ENCODE measurements around the gene SHISA4. TPM values are rescaled to one million over a fixed set of nuclear protein-coding genes. Genes with fewer than 3 reads are reported as not detected.
"Not testable (repeated sequence)": the region's sequence is repeated elsewhere in the genome, so short reads cannot be mapped to it uniquely, and the experiment has no call there.

Gene SHISA4
- total RNA-seq, 5 donors from 2014 or later (not counting 1 experiment from before 2014, with no cell fraction given) = 0.38 to 0.88 (median 0.54) TPM

GRCh38 chr1:201898992-201899391 lies 10.3 kb downstream of the SHISA4 start:
- H3K4me1 Mint-ChIP-seq = peaks cover 7% of the 10 kb centered on the region in 3 donors
- Histone ChIP-seq H3K27ac (ENCODE audit: low read length) (no peak overlapping the region), H3K4me3 (ENCODE audit: control insufficient read depth in 1 of 2, extremely low read depth in 1 of 2, low read length in 1 of 2) (no peak overlapping the region), H3K27me3 (replicated peaks in 1 of 2; ENCODE audit: control insufficient read depth in 2 of 2, extremely low read depth in 1 of 2, insufficient read depth in 2 of 2, low read length in 1 of 2) (peaks cover 0 to 13% of the 10 kb centered on the region in 2 experiments), H3K36me3 (ENCODE audit: control insufficient read depth in 2 of 2, extremely low read depth in 1 of 2, insufficient read depth in 1 of 2, low read length in 1 of 2) (no peaks in the 10 kb centered on the region), H3K4me1 (ENCODE audit: control insufficient read depth in 1 of 2, extremely low read depth in 1 of 2, insufficient read depth in 2 of 2, low read length in 2 of 2) (peaks cover 0 to 11% of the 10 kb centered on the region in 2 experiments), H3K9me3 (no peaks in the 10 kb centered on the region)
- H3K4me3 Mint-ChIP-seq = no peak overlapping the region
- no peak overlapping the region for H3K27ac Mint-ChIP-seq
- 80% methylated on average over 2 of the region's 4 CpGs for WGBS (ENCODE audit: insufficient coverage)
- H3K36me3 Mint-ChIP-seq = no peaks in the 10 kb centered on the region
- H3K9me3 Mint-ChIP-seq = no peaks in the 10 kb centered on the region
- ATAC-seq (replicated peaks in 1 of 4) (no peak), DNase-seq (no peak)
- POLR2A ChIA-PET = interaction anchor here in 1 of 2 donors (0.6 kb wide), 1 partner anchor 31 kb away, joined by 3 read pairs; no protein-coding TSS in a partner anchor
- CTCF ChIA-PET = interaction anchor here in 1 of 2 donors (0.7 kb wide), 1 partner anchor 16 kb away, joined by 3 read pairs; no protein-coding TSS in a partner anchor
- peaks cover 7 to 13% of the 10 kb centered on the region in 2 donors for H3K27me3 Mint-ChIP-seq

- ATAC-seq (replicated peaks in 1 of 4) = no peak
- no peaks in the 10 kb centered on the region for H3K9me3 Mint-ChIP-seq
- WGBS (ENCODE audit: insufficient coverage) = 81% methylated on average over 20 of the region's 20 CpGs
- no peak overlapping the region for H3K4me3 Mint-ChIP-seq
- peaks cover 7% of the 10 kb centered on the region in 3 donors for H3K4me1 Mint-ChIP-seq
- H3K4me3 ChIP-seq (ENCODE audit: control insufficient read depth in 1 of 2, extremely low read depth in 1 of 2, low read length in 1 of 2) = no peak overlapping the region
- H3K36me3 Mint-ChIP-seq = no peaks in the 10 kb centered on the region
- H3K27ac ChIP-seq (ENCODE audit: low read length) = no peak overlapping the region
- H3K27me3 Mint-ChIP-seq = peaks cover 6% of the 10 kb centered on the region in 2 donors
- no peaks in the 10 kb centered on the region for H3K36me3 ChIP-seq (ENCODE audit: control insufficient read depth in 2 of 2, extremely low read depth in 1 of 2, insufficient read depth in 1 of 2, low read length in 1 of 2)
- peaks cover 0 to 11% of the 10 kb centered on the region in 2 experiments for H3K4me1 ChIP-seq (ENCODE audit: control insufficient read depth in 1 of 2, extremely low read depth in 1 of 2, insufficient read depth in 2 of 2, low read length in 2 of 2)
- CTCF ChIA-PET = interaction anchor here in 1 of 2 donors (0.5 kb wide), 1 partner anchor 16 kb away, joined by 7 read pairs; no protein-coding TSS in a partner anchor
- H3K9me3 ChIP-seq = no peaks in the 10 kb centered on the region
- no peak overlapping the region for H3K27ac Mint-ChIP-seq
- POLR2A ChIA-PET = interaction anchor here in 1 of 2 donors (0.6 kb wide), 1 partner anchor 32 kb away, joined by 3 read pairs; no protein-coding TSS in a partner anchor
- H3K27me3 ChIP-seq (replicated peaks in 1 of 2; ENCODE audit: control insufficient read depth in 2 of 2, extremely low read depth in 1 of 2, insufficient read depth in 2 of 2, low read length in 1 of 2) = peaks cover 0 to 6% of the 10 kb centered on the region in 2 experiments
- no peak for DNase-seq
Measured at GRCh38 chr1:201899683-201900429, 11.2 kb downstream of the SHISA4 start.

GRCh38 chr1:201900476-201900875 lies 11.8 kb downstream of the SHISA4 start:
- WGBS (ENCODE audit: insufficient coverage) = 84% methylated on average over 3 of the region's 5 CpGs
- Histone ChIP-seq H3K4me1 (ENCODE audit: control insufficient read depth in 1 of 2, extremely low read depth in 1 of 2, insufficient read depth in 2 of 2, low read length in 2 of 2) (peaks cover 0 to 11% of the 10 kb centered on the region in 2 experiments), H3K27me3 (replicated peaks in 1 of 2; ENCODE audit: control insufficient read depth in 2 of 2, extremely low read depth in 1 of 2, insufficient read depth in 2 of 2, low read length in 1 of 2) (peaks cover 0 to under 1% of the 10 kb centered on the region in 2 experiments), H3K9me3 (no peaks in the 10 kb centered on the region), H3K36me3 (ENCODE audit: control insufficient read depth in 2 of 2, extremely low read depth in 1 of 2, insufficient read depth in 1 of 2, low read length in 1 of 2) (no peaks in the 10 kb centered on the region), H3K27ac (ENCODE audit: low read length) (no peak overlapping the region), H3K4me3 (ENCODE audit: control insufficient read depth in 1 of 2, extremely low read depth in 1 of 2, low read length in 1 of 2) (no peak overlapping the region)
- H3K9me3 Mint-ChIP-seq = no peaks in the 10 kb centered on the region
- DNase-seq (no peak), ATAC-seq (replicated peaks in 1 of 4) (no peak)
- H3K27ac Mint-ChIP-seq = no peak overlapping the region
- POLR2A ChIA-PET = no interaction called here
- H3K4me1 Mint-ChIP-seq = peaks cover 7% of the 10 kb centered on the region in 3 donors
- H3K27me3 Mint-ChIP-seq = peaks cover 6% of the 10 kb centered on the region in 2 donors
- H3K36me3 Mint-ChIP-seq = no peaks in the 10 kb centered on the region
- H3K4me3 Mint-ChIP-seq = no peak overlapping the region
- CTCF ChIA-PET = no interaction called here

- DNase-seq; H3K4me1 ChIP-seq (ENCODE audit: control insufficient read depth in 1 of 2, extremely low read depth in 1 of 2, insufficient read depth in 2 of 2, low read length in 2 of 2); CTCF ChIA-PET; H3K27ac Mint-ChIP-seq; ATAC-seq (replicated peaks in 1 of 4); H3K36me3 ChIP-seq (ENCODE audit: control insufficient read depth in 2 of 2, extremely low read depth in 1 of 2, insufficient read depth in 1 of 2, low read length in 1 of 2); H3K4me3 Mint-ChIP-seq; H3K36me3 Mint-ChIP-seq; H3K9me3 Mint-ChIP-seq; H3K27ac ChIP-seq (ENCODE audit: low read length); POLR2A ChIA-PET; H3K4me3 ChIP-seq (ENCODE audit: control insufficient read depth in 1 of 2, extremely low read depth in 1 of 2, low read length in 1 of 2); H3K27me3 ChIP-seq (replicated peaks in 1 of 2; ENCODE audit: control insufficient read depth in 2 of 2, extremely low read depth in 1 of 2, insufficient read depth in 2 of 2, low read length in 1 of 2); H3K9me3 ChIP-seq; H3K27me3 Mint-ChIP-seq; H3K4me1 Mint-ChIP-seq: not testable (repeated sequence)
- 93% methylated on average over 3 of the region's 6 CpGs for WGBS (ENCODE audit: insufficient coverage)
Measured at GRCh38 chr1:201901036-201901435, 12.3 kb downstream of the SHISA4 start.

GRCh38 chr1:201902198-201902597 lies 13.5 kb downstream of the SHISA4 start:
- WGBS (ENCODE audit: insufficient coverage) = 86% methylated on average over 1 of the region's 3 CpGs
- Mint-ChIP-seq H3K4me3 (no peak overlapping the region), H3K27me3 (peaks cover 6% of the 10 kb centered on the region in 2 donors), H3K9me3 (no peaks in the 10 kb centered on the region), H3K27ac (no peak overlapping the region), H3K4me1 (no peaks in the 10 kb centered on the region), H3K36me3 (no peaks in the 10 kb centered on the region)
- ATAC-seq (replicated peaks in 1 of 4) = no peak
- ChIA-PET POLR2A (interaction anchor here in 1 of 2 donors (0.6 kb wide), 1 partner anchor 233 kb away, joined by 5 read pairs; no protein-coding TSS in a partner anchor), CTCF (interaction anchor here in 1 of 2 donors (0.8 kb wide), 1 partner anchor 11 kb away, joined by 3 read pairs; no protein-coding TSS in a partner anchor)
- Histone ChIP-seq H3K27ac (ENCODE audit: low read length) (no peak overlapping the region), H3K4me3 (ENCODE audit: control insufficient read depth in 1 of 2, extremely low read depth in 1 of 2, low read length in 1 of 2) (no peak overlapping the region), H3K27me3 (replicated peaks in 1 of 2; ENCODE audit: control insufficient read depth in 2 of 2, extremely low read depth in 1 of 2, insufficient read depth in 2 of 2, low read length in 1 of 2) (peaks cover 0 to 3% of the 10 kb centered on the region in 2 experiments), H3K9me3 (no peaks in the 10 kb centered on the region), H3K36me3 (ENCODE audit: control insufficient read depth in 2 of 2, extremely low read depth in 1 of 2, insufficient read depth in 1 of 2, low read length in 1 of 2) (no peaks in the 10 kb centered on the region), H3K4me1 (ENCODE audit: control insufficient read depth in 1 of 2, extremely low read depth in 1 of 2, insufficient read depth in 2 of 2, low read length in 2 of 2) (no peaks in the 10 kb centered on the region)
- DNase-seq = no peak

GRCh38 chr1:201903135-201903534 lies 14.4 kb downstream of the SHISA4 start:
- ChIA-PET POLR2A (interaction anchor here in 1 of 2 donors (0.5 kb wide), 1 partner anchor 494 kb away, joined by 4 read pairs; no protein-coding TSS in a partner anchor), CTCF (no interaction called here)
- ATAC-seq (replicated peaks in 1 of 4) = no peak

More at GRCh38 chr1:201903135-201903534, 14.4 kb downstream of the SHISA4 start:
- peaks cover 0 to 3% of the 10 kb centered on the region in 2 experiments for H3K27me3 ChIP-seq (replicated peaks in 1 of 2; ENCODE audit: control insufficient read depth in 2 of 2, extremely low read depth in 1 of 2, insufficient read depth in 2 of 2, low read length in 1 of 2)
- Mint-ChIP-seq H3K36me3 (no peaks in the 10 kb centered on the region), H3K27me3 (peaks cover 6% of the 10 kb centered on the region in 2 donors), H3K4me3 (no peak overlapping the region), H3K27ac (no peak overlapping the region), H3K4me1 (no peaks in the 10 kb centered on the region), H3K9me3 (no peaks in the 10 kb centered on the region)
- no peak for DNase-seq
- no peak overlapping the region for H3K27ac ChIP-seq (ENCODE audit: low read length)
- no peaks in the 10 kb centered on the region for H3K4me1 ChIP-seq (ENCODE audit: control insufficient read depth in 1 of 2, extremely low read depth in 1 of 2, insufficient read depth in 2 of 2, low read length in 2 of 2)
- WGBS (ENCODE audit: insufficient coverage) = 95% methylated on average over 3 of the region's 5 CpGs
- H3K9me3 ChIP-seq = no peaks in the 10 kb centered on the region
- no peaks in the 10 kb centered on the region for H3K36me3 ChIP-seq (ENCODE audit: control insufficient read depth in 2 of 2, extremely low read depth in 1 of 2, insufficient read depth in 1 of 2, low read length in 1 of 2)
- H3K4me3 ChIP-seq (ENCODE audit: control insufficient read depth in 1 of 2, extremely low read depth in 1 of 2, low read length in 1 of 2) = no peak overlapping the region
